Measurements from ENCODE around the gene RIN1.
"Not testable (repeated sequence)": the region's sequence is repeated elsewhere in the genome, so short reads cannot be mapped to it uniquely, and the experiment has no call there.

RIN1 gene

DNA sequence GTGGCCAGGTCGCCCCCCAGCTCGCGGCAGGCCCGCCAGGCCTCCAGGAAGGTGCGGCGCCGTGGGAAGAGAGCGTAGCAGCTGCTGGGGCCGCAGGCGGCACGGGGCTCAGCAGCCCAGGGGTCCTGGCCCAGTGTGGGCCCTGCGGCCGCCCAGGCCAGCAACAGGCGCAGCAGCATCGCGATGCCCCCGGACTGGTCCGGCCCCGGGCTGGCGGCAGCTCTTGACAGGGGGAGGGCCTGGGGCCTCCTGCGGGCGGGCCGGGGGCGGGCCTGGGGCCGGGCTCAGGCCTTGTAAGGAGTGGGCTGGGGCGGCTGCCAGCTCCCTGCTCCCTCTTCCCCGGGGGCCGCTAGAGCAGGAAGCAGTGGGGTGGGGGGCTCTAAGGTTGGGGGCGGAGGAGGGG lies 19.4 kb downstream of the RIN1 start, which contains the start of gene CD248:
Gene CD248, minus strand, starts transcription at position 196 of the 403 bp plus-strand sequence. Its CDS starts 17 bp downstream, at position 179.
- DNase-seq = no peak

DNA sequence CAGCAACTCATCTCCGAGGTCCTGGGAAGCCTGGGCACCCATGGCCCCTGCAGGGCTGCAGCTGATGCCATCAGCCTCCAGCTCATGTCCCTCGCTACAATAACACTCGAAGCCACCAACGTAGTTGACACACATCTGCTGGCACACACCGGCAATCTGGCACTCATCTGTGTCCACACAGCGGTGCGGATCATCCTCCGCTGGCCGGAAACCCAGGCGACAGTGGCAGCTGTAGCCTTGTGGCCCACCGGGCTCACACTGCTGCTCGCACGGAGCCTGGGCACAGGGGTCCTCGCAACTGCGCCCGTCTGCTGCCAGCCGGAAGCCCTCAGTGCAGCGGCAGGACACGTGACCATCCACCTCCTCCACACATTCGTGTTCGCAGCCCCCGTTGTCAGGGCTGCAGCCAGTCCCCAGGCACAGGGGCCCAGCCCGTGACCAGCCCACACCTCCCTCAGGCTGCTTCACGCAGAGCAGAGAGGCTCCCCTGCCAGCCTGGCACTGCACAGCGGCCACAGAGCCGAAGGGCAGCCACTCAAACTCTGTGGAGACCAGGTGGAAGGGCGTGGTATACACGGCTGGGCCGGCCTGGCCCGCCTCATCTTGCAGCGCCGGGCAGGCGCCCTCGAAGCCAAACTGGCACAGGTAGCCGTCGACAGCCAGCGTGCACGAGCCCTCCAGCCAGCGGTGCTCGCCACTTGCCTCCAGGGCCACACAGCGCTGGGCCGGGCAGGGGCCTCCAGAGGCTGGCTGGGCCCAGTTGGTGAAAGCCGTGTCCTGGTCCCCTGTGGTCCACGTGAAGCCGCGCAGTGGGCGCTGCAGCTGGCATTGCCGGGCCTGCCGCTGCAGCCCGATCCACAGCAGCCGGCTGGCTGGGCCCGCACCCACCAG lies 20.1 kb downstream of the RIN1 start:
- DNase-seq = no peak

DNA sequence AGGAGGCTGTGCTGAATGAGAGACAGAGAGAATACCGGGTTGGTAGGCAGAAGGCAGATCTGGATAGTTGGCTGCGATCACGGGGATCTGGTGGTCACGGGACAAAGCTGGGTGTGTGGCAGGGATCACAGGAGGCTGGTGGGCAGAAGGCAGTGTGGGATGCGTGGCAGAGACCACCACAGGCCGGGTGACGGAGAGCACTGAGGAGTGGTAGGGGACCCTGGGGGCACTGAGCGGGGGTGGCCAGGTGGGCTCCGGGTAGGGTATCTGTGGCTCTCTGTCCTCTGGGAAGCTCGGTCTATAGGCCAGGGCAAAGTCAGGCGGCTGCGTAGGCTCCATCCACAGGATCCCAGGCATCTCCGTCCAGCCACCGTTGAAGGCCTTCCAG lies 20.7 kb downstream of the RIN1 start:
- no peak for DNase-seq

DNA sequence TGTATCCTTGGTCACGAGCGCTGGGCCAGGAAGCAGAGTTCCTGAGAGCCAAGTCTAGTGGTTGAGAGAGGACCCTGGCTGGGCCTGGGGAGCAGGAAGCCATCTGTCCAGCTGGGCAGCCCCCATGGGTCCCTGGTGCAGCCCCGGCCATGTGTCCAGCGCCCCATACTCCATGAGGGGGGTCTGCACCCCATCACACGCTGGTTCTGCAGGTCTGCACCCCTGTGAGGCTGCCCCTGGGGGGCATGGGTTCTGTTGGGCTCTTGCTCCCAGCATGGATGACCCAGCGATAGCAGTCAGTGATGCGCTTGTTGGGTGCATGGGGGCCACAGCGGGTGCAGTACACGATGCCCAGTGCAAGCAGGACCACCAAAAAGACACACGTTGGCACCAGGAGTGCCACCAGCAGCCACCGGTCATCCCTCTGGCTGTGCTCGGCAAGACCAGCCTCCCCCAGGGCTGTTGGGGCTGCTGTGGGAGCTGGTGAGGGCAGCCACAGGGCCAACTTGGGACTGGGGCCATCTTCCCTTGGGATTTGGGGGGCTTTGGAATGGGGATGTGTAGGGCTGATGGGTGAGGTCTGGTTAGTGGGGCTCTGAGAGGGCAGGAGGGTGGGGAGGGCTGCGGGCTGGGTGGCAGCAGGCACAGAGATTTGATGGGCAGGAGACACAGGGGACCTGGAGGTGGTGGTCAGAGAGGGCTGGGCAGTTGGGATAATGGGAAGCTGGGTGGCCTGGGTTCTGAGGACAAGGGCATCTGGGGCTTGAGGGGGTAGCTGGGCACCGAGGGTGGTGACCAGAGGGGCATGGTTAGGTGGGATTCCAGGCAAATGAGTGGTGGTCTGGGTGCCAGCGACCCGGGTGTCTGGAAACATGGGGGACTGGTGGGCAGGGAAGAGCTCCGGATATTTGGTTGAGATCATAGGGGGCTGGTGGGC lies 21.4 kb downstream of the RIN1 start:
- DNase-seq = no peak

DNA sequence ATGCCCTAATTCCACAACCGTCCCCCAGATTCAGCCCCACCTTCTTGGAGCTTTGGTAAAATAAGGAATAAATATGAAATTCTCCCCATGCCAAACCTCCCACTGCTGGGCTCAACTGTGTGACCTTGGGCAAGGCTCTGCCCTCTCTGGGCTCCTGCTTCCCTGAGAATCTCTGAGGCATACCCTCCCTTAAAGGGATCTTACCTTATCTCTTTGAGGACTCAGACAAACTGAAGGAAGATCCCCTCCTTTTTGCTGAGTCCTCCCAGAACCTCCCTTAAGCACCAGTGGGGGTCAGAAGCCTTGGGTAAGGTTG lies 22.1 kb downstream of the RIN1 start:
- DNase-seq = no peak

DNA sequence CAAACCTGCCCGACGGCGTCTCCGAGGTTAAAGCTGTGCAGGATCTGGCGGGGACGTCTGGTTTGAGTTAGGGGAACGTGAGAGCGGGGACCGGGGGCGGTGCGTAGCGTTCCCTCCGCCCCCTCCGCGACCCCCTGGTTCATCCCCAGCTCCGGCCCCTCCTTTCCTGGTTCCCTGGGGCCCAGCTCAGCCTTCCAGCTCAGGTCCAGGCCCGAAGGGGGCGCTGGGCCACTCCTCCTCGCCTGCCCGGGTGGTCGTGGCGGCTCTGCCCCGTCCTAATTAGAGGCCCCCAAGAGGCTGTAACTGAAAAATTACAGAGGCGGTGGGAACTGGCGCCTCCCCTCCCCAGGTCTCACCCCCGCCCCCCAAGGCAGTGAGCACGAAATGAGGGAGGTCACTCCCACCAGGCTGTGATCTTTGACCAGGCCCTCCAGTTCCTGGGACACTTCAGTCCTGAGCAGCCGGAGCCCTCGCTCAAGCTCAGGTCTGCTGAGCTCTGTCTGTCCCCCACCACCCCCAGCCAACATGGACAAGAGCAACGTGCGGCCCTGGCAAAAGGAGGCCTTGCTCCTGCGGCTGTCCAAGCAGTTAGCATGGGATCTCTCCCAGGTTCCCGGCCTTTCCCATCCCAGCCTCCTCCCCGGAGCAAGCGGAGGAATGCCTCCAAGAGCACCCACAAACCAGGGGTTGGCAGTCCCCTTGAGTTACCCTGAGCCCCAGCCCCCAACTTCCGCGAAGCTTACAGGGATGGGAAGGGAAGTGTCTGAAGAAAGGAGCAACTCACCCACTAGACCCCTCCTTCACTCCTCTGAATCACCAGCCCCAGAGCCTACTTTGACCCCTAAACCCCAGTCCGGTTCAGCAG lies 22.7 kb downstream of the RIN1 start:
- no peak for DNase-seq

DNA sequence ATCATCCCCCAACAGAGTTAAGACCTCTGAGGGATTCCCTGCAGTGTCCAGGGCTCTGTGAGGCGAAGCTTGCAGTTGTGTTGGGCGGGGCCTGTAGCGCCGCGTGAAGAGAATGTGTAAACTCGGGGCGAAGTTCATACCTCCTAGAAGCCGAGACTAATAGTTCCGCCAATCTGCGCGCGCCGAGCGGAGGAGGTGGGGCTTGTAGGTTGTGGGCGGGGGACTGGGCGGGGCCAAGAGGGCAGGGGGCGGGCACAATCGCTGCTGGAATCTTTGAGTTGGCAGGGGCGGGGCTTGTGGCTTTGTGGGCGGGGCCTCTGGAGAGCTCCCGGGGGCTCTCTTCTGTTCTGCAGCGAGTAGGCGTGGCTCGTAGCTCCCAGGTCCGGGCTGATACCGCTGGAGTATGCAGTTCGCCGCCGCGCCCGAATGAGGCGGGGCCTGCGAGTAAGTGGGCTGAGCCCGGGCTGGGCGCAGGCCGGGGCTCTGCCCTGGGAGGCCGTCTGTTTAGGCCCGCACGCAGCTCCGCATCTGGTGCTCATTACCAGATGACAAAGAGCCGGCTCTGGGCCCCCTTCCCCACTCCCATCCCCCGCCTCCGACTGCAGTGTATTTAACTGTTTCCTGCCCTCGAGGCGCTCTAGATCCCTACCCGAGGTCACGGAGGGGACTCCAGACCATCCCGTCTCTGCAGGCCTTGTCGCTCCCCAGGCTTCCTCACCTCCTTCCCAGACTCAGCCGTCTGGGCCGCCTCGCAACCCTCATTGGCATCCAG lies 23.5 kb downstream of the RIN1 start:
- peak; percentile 96 for DNase-seq

DNA sequence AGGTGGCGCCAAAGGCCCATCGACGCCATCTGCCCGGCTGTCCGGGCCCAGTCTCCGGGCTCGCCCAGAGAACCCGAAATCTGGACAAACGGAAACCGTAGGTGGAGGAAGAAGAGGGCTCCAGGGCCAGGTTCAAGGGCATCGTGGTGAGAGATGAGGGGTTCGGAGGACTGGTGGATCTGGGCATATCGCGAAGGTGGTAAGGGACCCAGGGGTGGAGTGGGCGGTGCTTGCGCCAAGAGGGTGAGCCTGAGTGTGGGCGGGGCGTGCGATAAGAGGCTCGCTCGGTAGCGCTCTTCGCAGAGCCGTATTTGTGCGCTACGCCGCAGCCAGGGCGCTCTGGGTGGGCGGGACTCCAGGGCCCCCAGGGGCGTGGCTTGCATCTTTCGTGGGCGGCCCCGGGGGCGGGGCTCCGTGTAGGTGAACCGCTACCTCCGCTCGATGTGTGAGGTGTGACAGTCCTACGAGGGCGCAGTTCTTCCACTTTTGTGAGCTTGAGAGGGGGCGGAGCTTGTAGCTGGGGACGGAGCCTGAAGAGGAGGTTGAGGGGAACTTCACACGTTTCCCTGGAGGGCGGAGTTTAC lies 24.2 kb downstream of the RIN1 start:
- peak; percentile 95 for DNase-seq

DNA sequence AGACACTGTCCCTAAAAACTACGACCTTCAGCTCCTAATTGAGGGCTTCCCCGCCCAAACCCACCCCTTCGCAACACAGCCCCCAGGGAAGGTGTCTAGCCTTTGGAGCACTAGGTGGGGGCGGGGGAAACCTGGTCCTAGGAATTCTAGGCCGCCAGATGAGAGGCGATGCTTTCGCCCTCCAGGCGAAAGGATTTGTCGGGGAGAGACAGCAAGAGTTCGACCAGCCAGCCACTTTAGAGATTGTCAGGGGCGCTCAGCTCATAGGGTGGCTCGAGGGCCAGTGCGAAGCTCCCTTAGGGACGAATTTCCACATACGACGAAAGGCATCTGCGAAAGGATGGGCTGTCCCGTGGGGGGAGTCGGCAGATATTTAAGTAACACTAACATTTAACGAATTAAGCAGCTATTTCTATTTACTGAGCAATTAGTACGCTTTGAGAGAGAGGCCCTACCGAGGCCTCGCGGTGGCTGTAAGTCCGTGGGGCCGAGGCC lies 24.7 kb downstream of the RIN1 start:
- DNase-seq = no peak

DNA sequence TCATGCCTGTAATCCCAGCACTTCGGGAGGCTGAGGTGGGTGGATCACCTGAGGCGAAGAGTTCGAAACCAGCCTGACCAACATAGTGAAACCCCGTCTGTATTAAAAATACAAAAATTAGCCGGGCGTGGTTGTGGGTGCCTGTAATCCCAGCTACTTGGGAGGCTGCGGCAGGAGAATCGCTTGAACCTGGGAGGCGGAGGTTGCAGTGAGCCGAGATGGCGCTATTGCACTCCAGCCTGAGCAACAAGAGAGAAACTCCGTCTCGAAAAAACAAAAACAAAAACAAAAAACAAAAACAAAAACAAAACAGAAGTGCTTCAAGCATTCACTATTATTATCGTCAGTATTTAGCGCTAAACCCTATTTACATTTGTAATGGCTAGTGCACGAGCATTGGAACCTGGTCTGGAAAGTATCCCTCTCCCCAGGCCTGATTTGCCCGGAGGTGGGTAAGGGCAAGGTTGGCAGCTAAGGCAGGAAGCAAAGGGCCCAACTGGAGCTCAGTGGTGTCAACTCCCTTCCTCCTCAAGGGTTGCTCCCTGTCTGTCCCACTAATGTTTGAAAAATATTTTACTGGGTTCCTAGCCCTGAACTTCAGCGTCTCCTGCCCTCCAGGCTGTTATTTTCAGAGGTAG lies 25.3 kb downstream of the RIN1 start:
- not testable (repeated sequence) for DNase-seq

DNA sequence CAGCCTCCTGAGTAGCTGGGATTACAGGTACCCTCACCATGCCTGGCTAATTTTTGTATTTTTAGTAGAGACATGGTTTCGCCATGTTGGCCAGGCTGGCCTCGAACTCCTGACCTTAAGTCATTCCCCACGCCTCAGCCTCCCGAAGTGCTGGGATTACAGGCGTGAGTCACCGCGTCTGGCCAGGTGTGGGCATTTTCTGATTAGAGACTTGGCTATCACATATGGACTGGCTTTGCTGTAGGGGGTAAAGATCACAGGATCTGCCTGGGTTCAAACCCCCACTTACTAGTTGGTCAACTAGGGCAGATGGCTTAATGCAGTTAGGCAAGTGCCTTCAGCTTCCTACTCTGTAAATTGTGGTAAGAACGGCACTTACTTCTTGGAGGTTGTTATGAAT lies 25.9 kb downstream of the RIN1 start:
- DNase-seq = no peak

DNA sequence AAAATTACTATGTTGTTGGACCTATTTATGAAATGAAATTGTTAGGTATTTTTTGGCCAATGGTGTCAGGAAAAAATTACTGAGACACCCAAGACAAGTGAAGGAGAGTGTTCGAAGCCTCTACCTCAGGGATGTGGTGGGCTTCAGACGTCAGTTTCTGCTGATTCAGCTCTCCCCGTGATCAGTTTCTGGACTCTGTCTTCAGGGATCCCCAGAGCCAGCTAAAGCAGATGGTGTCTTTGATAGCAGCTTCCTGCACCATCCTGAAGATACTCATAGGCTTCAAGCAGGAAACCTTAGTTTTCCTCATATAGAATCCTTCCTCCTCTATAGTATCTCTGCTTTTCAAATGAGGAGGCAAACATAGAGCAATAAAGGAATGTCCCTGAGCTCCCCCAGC lies 26.8 kb downstream of the RIN1 start:
- DNase-seq = no peak

DNA sequence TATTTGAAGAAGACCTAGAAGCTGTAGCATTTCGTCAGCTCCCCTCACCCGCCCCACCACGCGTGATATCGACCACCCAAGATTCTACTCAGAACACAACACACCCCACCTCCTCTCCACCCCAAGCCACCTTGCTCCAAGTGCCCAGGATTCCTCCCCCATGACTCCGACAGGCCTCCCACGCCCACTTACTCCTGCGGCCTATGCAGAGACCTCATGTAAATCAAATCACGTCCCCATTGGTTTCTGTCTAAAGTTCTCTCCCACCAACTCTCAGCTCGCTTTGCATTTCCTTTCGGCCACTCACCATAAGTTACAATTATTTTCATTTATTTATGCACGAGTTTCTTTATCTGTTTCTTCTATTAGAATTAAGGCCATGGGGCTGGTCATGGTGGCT lies 33.6 kb downstream of the RIN1 start:
- no peak for DNase-seq

DNA sequence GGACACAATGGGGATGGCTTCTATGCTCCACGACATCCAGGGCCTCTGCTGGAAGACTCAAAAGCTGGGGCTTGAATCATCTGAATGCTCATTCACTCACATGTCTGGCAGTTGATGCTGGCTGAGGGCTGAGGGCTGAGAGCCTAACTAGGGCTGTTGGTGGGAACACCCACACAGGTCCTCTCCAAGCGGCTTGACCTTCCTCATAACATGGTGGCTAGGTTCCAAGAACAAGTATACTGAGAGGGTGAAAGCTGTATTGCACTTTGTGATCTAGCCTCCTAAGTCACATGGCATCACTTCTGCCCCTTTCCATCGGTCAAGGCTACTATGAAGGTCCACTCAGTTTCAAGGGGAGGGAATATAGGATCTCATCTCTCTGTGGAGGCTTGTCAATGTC lies 37.0 kb downstream of the RIN1 start:
- no peak for DNase-seq

DNA sequence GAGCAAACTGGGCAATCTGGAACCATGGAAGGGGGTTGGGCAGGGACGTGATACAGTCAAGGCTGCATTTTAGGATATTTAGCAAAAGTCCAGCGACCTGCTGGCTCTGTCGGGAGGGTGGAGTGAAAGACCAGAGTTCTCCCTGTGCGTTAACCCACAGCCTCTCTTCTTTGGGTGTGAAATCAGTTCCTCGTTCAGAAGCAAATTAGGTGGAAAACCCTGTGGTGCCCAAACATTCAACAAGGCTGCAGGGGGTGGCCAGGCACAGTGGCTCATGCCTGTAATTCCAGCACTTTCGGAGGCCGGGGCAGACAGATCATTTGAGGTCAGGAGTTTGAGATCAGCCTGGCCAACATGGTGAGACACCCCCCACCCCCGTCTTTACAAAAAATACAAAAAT lies 38.6 kb downstream of the RIN1 start:
- no peak for DNase-seq

DNA sequence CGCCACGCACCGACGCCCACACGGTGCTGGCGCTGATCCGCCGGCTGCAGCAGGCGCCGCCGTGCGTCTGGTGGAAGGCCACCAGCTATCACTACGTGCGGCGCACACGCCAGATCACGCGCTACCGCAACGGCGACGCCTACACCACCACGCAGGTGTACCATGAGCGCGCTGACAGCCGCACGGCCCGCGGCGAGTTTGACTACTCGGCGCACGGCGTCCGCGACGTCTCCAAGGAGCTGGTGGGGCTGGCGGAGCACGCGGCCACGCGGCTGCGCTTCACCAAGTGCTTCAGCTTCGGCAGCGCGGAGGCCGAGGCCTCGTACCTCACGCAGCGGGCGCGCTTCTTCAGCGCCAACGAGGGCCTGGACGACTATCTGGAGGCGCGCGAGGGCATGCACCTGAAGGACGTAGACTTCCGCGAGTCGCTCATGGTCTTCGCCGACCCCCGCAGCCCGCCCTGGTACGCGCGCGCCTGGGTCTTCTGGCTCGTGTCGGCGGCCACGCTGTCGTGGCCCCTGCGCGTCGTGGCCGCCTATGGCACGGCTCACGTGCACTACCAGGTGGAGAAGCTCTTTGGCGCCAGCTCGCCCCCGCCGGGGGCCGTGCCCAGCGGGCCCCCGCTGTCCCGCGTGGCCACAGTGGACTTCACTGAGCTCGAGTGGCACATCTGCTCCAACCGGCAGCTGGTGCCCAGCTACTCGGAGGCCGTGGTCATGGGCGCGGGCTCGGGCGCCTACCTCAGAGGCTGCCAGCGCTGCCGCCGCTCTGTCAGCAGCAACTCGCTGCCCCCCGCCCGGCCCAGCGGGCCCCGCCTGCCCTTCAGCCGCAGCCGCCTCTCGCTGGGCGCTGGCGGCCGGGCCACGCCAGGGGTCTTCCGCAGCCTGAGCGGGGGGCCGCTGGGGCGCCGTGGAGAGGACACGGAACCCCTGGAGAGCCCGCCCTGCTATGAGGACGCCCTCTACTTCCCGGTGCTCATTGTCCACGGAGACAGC lies 41.3 kb downstream of the RIN1 start:
- no peak for DNase-seq

DNA sequence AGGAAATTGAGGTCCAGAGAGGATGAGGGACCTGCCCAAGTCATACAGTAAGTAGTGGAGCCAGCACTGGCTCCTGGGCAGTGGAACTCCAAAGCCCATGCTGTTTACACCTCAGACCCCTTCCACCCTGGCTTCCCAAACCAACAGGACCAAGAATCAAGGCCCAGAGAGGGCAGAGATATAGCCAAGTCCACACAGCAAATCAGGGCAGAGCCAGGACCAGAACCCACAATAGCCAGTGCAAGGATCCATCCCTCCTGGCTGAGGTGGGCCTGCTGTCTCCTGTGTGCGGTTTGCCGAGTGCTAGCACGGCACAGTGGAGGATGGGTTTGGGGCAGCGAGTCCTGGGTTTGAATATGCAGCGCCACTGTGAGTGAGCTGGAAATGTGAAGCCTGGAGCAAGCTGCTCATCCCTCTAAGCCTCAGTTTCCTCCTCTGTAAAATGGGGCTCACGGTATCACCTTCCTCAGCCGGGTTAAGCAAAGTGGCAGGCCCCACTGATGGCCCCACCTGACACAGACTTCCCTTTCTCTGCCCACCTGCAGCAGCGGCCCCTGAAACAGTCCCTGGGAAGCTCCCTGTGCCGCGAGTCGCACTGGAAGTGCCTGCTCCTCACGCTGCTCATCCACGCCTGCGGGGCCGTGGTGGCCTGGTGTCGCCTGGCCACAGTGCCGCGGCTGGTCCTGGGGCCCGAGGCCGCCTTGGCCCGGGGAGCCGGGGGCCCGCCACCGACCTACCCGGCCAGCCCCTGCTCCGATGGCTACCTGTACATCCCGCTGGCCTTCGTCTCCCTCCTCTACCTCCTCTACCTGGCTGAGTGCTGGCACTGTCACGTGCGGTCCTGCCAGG lies 42.2 kb downstream of the RIN1 start:
- no peak for DNase-seq

DNA sequence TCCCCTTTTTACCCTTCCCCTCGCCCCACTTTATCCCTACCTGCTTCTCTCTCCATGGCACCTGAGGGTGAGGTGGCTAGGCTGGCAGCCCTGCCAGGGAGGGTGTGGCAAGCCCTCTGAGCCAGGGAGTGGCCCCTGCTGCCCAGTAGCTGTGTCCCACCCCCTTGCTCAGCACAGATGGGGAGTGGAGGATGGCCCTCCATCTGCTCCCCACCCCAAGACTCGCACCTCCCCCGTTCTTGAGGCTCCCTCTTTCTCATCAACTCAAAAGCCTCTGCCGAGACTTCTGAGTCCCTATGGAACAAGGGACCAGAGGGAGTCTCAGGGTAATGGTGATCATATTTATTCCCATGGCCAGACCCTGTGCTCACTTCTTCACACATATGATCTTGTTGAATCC lies 42.9 kb downstream of the RIN1 start:
- no peak for DNase-seq

All from activated CD4-positive, alpha-beta T cell treated with anti-CD3 and anti-CD28 coated beads, Interleukin-2, amount 50 U/mL, for 16 hours (primary cell).